Stimulated activated CD8-positive, alpha-beta memory T cell treated with anti-CD3 and anti-CD28 coated beads, Interleukin-7, amount 100 ng/mL, for 4 hours (primary cell): Measurements from ENCODE around the gene SIDT2.
A peak's percentile ranks its signal among the peaks of the same experiment; 100 is the strongest.
"Not testable (repeated sequence)": the region's sequence is repeated elsewhere in the genome, so short reads cannot be mapped to it uniquely, and the experiment has no call there.

ENCODE experiments used
- DNase-seq, 2 donors: peaks; one replicate each; pipeline ENCODE4 v3.0.0-alpha.2; 2020; ENCODE audit warnings: low read depth in 2 of 2

The SIDT2 gene

DNA sequence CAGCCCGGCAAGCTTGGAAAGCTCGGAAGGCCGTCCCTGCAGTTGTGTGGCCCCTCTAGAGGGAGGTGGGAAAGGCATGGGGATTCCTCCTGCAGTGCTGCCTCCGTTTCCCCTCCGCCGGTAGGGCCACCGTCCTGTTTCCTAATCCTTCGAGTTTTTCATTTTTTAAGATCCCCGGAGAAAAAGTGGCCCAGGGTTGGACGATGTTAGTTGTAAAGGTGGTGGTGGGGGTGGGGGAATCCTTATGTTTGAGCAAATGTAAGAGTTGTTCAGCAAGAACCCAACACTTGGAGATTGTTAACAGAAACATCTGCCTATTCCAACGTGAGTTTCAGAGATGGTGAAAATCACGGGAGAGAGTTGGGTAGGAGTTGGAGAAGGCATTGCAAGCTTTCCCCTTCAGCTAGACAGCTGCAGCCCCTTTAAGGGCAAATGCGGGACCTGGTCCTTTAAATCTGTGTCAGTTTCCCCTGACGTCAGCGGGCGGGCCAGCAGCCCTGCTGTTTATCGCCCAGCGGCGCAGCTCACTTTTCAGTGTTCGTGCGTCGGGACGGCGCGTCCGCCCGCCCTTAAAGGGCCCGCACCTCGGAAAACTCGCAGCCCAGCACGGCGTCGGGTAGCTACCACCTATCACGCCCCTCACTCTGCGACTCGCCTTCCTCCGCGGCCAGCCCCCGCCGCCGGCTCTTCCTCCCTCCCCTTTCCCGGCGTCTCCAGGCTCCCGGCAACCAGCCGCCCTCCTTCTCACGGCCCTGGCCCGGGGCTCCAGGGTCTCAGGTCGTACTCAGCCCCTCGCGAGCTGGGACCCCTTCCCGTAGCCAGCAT is at the start of gene SIDT2:
Gene SIDT2, plus strand, starts transcription at position 534 of the 825 bp plus-strand sequence. CDS start 521 bp downstream, outside the sequence.
- DNase-seq = peak; percentile 76 to 87

DNA sequence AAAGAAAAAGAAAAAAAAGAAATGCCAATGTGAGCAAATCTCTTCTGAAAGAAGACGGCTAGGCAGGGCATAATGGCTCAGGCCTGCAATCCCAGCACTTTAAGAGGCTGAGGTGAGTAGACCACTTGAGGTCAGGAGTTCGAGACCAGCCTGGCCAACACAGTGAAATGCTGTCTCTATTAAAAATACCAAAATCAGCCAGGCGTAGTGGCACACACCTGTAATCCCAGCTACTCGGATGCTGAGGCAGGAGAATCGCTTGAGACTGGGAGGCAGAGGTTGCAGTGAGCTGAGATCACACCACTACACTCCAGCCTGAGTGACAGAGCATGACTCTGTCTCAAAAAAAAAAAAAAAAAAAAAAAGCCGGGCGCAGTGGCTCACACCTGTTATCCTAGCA is 48.1 kb upstream of the SIDT2 start:
- not testable (repeated sequence) for DNase-seq

DNA sequence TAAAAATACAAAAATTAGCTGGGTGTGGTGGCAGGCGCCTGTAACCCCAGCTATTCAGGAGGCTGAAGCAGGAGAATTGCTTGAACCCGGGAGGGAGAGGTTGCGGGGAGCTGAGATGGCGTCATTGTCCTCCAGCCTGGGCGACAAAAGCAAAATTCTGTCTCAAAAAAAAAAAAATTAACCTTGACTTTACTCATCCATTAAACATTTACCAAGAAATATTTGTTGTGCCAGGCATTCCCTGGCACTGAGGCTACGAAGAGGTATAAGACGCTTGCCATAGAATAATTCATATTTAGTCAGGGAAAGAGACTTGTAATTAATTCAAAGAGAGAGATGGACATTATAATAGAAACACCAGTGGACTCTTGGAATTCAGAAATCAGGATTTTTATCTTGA is 47.7 kb upstream of the SIDT2 start:
- no peak for DNase-seq

DNA sequence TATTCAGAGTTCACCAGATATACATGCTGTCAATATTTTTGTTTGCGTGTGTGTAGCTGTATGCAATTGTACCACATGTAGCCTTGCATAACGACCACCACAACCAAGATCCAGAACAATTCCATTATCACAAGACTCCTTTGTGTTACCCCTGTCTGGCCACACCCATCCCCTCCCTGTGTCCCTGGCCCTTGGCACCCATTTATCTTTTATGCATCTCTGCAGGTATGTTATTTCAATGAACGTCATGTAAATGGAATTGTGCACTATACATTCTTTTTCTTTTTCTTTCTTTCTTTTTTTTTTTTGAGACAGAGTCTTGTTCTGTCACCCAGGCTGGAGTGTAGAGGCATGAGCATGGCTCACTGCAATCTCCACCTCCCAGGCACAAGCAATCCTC is 44.1 kb upstream of the SIDT2 start:
- DNase-seq = no peak

DNA sequence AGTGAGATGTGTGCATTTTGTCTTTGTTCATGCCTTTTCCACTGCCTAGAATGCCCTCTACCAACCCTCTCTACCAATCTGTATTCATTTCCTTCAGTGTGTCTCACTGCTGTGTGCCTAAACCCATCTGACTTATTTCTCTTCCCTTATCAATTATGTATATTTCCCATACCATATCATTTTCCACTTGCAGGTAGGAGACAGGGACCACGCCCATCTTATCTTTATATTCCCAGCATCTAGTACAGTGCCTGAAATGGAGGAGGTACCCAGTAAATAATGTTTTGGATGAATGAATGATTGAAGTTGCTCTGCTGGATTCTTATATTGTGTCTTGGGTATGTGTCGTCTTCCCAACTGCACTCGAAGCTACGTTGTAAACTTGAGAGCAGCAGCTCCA is 43.6 kb upstream of the SIDT2 start:
- DNase-seq = not testable (repeated sequence)

DNA sequence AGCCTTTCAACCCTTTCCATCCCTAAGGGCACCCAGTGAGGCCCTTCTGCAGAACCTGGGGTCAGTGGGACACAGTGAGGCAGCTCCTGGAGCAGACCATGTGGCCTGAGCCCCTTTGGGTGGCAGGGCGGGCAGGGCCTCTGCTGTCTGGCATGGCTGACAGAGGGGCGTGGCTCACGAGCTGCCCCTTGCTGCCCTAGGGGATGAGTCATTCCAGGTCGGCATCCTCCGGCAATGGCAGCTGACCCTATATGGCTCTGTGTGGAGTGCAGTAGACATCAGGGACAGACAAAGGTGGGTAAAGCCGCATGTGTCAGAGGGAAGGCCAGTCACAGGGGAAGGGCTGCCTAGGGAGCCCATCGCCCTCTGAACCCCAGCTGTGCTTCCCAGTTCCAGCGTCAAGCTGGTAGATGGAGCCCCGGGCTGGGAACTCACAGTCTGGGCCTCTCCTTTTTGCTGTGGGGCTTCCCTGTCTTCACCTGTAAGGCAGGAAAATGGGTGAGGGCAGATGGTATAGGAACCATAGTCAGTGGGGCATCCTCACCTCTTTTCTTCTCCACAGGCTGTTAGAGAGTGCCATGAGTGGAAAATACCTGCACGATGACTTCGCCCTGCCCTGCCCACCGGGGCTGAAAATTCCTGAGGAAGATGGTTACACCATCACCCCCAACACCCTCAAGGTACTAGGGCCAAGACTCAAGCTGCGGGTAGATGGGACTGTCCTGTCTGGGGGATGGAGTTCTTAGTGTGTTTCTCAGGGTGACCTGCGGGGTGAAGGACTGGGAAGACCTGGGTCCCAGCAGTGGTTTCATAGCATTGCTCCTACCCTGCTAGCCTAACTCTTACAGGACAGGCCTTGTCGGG is 41.1 kb upstream of the SIDT2 start:
- DNase-seq = not testable (repeated sequence)

DNA sequence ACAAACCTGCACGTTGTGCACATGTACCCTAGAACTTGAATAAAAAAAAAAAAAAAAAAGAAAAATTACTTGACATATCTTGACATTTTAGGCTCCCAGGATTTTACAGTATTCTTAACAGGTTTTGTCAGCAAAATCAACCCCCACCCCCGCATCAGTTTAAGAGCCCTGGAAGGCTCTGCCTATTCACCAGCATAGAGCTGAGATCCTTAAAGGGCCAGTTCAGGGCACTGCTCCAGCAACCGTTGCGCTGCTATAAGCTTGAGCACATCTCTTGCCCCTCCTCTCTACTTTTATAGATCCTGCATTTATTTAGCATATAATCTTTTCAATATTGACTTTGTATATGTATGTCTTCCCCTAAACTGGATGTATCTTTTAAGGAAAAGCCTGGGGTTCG is 35.2 kb upstream of the SIDT2 start:
- DNase-seq = peak; percentile 6 to 12

DNA sequence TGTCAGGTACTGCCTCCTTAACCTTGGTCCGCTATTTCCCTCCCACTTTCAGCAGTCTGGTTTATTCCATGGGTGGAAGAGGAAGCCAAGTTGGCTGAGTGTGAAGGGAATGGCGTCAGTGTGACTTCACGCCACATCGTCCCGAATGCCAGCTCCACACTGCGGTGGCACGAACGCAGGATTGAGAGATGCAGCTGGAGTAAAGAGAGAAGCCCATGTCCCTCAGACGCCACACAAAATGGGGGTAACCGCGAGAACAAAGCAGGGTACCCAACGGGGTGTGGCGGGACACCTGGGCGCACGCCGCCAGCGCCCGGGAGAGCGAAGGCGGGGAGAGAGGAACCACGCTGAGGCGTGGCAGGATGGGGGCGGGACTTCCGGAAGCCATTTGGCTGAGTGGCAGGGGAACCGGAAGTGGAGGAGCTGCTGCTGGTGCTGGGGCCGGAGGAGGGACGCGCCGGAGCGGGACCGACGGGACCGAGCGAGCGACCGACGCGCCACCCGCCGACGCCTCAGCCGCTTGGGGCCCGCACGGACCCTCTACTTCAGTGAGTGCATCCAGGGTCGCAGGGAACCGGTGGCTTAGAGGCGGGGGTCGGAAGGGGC is 34.6 kb upstream of the SIDT2 start, which contains the start of gene PAFAH1B2:
Gene PAFAH1B2, plus strand, starts transcription at position 417 of the 606 bp plus-strand sequence. CDS start 8,161 bp downstream, outside the sequence.
- peak; percentile 89 to 93 for DNase-seq

DNA sequence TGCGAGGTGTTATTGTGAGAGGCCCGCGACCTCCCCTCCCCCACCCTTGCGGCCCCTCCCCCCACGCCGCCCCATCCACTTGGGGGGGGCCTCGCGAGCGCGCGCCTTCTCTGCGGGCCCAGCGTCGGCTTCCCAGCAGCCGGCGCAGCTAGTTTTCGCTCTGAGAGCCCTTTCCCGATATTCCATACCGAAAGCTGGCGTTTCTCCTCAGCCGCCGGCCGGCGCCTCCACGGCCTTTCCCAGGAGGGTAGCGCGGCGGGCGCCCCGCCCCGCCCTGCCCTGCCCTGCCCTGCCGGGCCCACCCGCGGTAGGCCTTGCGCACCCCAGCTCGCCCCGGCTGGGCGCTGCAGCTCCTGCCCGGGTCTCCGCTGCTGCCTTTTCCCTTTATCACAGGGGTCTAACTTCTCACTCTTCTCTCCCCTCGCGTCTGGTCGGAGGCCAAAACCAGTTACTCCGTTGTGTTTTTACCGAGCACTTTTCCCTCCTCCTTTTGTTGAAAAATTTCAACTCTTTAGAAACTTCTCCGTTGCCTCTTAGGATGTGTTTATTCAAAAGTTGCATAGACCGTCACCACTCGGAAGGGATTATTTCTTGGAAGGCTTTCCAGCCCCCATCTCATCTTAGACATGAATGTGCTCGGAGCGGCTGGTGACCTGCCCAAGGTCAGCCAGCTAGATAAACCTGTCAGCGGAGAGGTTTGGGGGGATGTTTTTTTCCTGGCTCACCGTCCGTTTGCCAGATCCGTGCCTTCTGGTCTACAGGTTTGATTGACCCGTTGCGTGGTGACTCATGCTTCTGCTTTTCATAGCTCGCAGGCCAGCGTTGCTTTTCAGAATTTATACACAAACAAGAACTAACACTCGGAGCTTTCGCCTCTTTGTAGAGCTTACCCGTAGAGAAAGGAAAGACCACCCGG is 33.8 kb upstream of the SIDT2 start:
- peak in 1 of 2 donors; percentile 26 for DNase-seq

DNA sequence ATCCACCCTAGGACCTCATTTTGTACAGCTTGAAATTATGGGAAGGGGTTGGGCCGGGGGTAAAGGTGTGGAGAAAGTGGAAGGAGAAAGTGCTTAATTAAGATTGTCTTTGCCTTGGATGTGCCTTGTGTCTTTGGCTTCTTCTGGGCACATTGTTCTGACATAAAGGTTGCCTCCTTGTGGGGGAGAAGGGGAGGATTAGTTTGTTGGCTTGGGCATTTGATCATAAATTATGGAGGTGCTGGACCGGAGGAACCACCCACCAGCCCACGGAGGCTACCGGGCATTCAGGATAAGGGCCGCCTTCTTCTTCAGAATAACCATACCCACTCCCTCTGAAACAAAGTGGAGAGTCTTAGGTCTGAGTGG is 33.2 kb upstream of the SIDT2 start:
- no peak for DNase-seq

DNA sequence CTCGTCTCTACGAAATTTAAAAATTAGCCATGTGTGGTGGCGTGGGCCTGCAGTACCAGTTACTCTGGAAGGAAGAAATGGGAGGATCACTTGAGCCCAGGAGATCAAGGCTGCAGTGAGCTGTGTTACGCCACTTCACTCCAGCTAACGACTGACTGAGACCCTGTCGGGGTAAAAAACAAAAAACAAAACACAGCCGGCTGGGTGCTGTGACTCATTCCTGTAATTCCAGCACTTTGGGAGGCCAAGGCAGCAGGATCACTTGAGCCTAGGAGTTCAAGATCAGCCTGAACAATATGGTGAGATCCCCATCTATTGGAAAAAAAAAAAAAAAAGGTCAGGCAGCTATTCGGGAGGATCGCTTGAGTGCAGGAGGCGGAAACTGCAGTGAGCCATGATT is 32.0 kb upstream of the SIDT2 start:
- no peak for DNase-seq

DNA sequence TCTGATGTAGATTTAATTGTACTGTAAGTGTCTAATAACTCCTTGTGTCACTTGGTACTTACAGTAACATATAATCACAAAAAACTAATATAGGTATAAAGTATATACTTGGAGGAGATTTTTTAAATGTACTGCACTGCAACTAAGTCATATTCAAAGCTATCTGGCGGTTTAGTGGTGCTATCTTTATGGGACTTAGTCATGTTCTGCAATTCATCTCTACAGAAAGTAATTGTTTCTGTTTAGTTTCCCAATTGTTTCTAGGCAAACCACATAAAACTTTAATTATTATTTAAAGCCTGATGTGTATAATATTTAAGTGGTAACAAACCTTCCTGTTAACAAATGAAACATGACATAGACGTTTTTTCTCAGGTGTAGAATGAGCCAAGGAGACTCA is 26.5 kb upstream of the SIDT2 start:
- DNase-seq = no peak

DNA sequence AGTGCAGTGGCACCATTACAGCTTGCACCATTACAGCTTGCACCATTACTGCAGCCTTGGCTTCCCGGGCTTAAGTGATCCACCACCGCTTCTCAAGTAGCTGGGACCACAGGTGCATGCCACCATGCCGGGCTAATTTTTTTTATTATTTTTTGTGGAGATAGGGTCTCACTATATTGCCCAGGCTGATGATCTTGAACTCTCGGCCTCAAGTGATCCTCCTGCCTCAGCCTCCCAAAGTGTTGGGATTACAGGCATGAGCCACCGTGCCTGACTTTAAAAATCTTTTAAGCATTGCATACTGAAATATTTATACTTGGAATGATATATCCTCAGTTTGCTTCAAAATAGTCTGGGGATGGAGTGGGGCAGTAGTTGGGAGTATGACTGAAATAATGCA is 24.1 kb upstream of the SIDT2 start:
- no peak for DNase-seq

DNA sequence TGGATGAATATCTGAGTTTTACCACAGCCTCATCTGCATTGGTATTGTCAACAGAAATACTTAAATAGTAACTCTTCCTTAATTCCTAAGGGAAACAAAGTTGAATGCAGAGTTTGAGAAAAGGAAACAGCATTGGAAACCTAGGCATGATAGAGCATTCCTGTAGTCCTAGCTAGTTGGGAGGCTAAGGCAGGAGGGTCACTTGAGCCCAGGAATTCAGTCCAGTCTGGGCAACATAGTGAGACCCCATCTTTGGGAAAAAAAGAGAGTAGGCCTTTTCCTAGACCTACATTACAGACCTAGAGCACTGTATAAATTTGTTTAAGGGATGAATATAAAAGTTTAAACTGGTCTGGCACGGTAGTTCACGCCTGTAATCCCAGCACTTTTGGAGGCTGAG is 21.0 kb upstream of the SIDT2 start:
- no peak for DNase-seq

DNA sequence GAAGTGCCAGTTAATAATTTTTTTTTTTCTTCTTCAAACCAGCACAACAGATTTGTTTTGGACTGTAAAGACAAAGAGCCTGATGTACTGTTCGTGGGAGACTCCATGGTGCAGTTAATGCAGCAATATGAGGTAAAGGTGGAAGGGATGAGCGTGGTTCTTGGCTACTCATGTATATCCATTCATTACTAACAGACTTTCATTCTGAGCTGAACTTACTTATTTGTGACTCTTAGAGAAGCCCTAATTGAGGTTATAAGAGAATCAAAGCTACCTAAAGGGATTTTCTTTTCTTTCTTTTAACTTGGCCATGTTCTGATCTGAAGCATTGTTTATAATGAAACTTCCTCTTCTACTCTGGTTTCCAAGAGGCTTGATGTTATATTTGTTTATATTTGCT is 18.7 kb upstream of the SIDT2 start:
- DNase-seq = no peak

DNA sequence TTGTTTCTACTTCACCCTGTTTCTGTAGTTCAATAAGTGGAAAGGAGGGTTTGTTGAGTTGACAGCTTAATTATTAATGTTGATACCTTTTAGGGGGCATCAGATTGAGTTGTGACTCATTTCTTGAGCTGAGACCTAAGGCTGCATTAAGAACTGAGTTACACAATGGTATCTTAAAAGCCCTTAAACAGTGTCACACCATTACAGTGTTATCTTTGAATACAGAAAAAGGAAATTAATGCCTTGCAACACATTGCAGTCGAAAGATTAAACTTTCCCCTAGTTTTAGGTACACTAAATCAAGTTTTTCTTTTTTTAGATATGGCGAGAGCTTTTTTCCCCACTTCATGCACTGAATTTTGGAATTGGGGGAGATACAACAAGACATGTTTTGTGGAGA is 17.7 kb upstream of the SIDT2 start:
- no peak for DNase-seq

DNA sequence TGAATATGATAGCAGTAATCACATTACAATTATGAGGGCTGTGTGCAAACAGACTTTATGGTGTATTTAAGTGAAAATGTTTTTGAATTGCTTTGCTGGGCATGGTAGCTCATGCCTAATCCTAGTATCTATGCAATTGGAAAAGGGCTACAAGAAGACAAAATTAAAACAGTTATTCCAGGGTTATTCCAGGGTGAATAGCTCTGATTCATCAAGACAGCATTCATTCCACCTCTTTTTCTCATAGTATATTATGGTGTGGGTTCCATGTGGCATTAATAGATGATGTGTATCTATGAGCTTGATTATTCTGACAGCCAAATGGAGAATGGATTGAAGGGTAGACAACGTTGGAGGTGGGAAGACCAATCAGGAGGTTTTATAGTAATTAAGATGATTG is 12.1 kb upstream of the SIDT2 start:
- DNase-seq = no peak

DNA sequence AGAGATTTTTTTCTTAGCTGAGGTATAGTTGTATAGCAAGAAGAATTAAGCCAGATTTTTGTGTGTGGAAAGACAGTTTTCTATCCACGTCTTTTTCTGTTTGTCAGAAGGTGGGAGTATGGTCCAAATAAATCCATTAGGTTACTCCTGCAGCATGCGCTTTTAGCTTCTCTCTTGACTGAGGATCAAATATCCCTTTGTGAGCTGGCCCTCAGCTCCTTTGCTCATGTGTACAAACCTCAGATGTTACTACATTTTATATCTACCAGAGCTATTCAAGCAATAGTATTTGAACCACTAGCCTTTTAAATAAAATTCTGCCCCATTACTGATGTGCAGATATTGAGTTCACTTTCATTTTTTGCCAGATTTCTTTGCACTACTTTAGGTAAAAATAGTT is 8.8 kb upstream of the SIDT2 start:
- DNase-seq = no peak

DNA sequence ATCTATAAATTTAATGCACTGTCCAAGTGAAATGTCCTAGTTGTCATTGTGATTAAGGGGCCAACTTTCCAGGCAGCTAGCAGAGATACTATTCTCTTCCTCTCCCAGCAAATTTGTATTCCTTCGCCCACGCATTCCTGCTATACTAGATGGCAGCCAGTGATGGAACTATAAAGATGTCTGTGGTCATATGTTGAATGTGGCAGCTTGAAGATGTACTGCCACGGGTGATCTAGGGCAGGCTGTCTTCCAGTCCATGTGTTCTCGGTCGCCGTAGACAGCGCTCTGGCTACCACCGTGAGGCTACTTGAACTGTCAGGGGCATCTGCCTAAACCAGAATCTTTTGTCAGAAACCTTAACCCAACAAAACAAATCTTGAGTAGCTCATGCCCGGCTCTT is 8.3 kb upstream of the SIDT2 start:
- DNase-seq = no peak

DNA sequence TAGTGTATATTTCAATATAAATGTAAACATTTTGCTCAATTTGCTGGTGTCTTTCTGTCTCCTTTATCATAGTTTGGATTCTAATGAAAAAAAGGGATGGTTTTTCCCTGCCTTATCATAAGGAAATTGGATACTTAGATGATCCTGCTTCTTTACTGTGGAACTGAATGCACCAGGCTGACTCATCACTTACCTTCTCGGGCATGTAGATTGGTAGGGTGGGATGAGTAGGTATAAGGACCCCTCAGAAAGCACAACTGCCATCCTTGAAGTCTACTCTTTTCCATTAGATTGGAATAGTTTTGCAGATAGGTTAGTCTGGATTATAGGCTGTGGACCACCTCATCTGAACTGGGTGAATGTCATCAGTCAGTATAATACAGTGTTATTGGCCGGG is 7.5 kb upstream of the SIDT2 start:
- DNase-seq = no peak

DNA sequence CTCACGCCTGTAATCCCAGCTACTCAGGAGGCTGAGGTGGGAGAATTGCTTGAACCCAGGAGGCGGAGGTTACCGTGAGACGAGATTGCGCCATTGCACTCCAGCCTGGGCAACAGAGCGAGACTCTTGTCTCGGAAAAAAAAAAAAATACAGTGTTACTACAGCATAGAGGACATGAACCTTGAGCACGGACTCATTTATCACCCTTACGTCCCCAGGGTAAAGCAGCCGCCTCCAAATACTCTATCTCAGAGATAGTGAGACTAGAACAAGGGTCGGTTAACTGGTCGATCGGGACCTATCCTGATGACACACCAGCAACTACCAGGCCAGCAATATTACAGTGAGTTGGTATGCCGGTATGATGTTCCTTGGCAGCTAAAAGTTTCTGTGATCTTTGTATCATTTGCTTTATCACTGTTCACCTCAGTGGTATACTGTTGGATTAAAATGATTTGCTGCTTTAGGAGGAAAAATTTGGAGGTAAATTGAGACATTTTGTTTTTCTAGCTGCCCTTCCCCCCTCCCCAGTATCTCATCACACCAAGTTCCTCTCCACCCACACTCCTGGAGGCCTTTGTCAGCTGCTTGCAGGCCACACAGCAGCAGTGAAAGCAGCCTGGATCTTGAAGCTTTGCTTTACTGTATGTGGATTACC is 7.0 kb upstream of the SIDT2 start:
- no peak for DNase-seq
